ENCODE data around the gene AP2A1.

- no peak for TF ChIP-seq ZNF274 (IDR thresholded peaks at IDR 0.05; ENCODE audit: low read depth, low read length)
- TF ChIP-seq YY1 (IDR thresholded peaks at IDR 0.05; ENCODE audit: insufficient read depth, insufficient read length), result no peak
- no peak for TF ChIP-seq SUZ12 (IDR thresholded peaks at IDR 0.05; ENCODE audit: extremely low read depth, insufficient read depth, insufficient read length)
Observed at GRCh38 chr19:49855676-49856573, 89.1 kb downstream of the AP2A1 start.
